GM10266 (cell line): Measurements from ENCODE around the gene GUCD1.

ENCODE experiments used
- DNase-seq: peaks from one replicate; pipeline ENCODE4 v3.0.0; 2012; ENCODE audit errors: extremely low spot score
- CTCF ChIP-seq: IDR thresholded peaks from 2 replicates; pipeline ENCODE4 v1.5.1; 2012; ENCODE audit warnings: mild to moderate bottlenecking, low read depth; ENCODE audit not compliant: control insufficient read depth, insufficient read depth; ENCODE audit errors: missing control alignments

Gene GUCD1

GRCh38 chr22:24523873-24524272 lies 31.1 kb downstream of the GUCD1 start:
- no peak for DNase-seq
- TF ChIP-seq CTCF = no peak

GRCh38 chr22:24521791-24522245 lies 33.1 kb downstream of the GUCD1 start:
- peak; percentile 57 for DNase-seq

GRCh38 chr22:24519496-24519895 lies 35.4 kb downstream of the GUCD1 start:
- no peak for TF ChIP-seq CTCF

More at GRCh38 chr22:24521791-24522245, 33.1 kb downstream of the GUCD1 start:
- TF ChIP-seq CTCF = peak; percentile 56

GRCh38 chr22:24518771-24519485 lies 36.0 kb downstream of the GUCD1 start:
- no peak for TF ChIP-seq CTCF
- no peak for DNase-seq

More at GRCh38 chr22:24519496-24519895, 35.4 kb downstream of the GUCD1 start:
- no peak for DNase-seq

- DNase-seq = no peak
- TF ChIP-seq CTCF = no peak
Measured at GRCh38 chr22:24518228-24518627, 36.7 kb downstream of the GUCD1 start.

- TF ChIP-seq CTCF = no peak
Measured at GRCh38 chr22:24517446-24517845, 37.5 kb downstream of the GUCD1 start.

GRCh38 chr22:24516301-24516737 lies 38.6 kb downstream of the GUCD1 start:
- TF ChIP-seq CTCF = no peak
- DNase-seq = no peak

More at GRCh38 chr22:24517446-24517845, 37.5 kb downstream of the GUCD1 start:
- DNase-seq = no peak
